Esophagus squamous epithelium (tissue), 5 donors: ENCODE results near the gene RNGTT. TPM values are rescaled to one million over a fixed set of nuclear protein-coding genes. Genes with fewer than 3 reads are reported as not detected.

Experiments
- DNase-seq: peaks from one replicate; lab custom pipeline; 2025; lab: John Stamatoyannopoulos, UW
- H3K27ac ChIP-seq, 4 donors: fragments of 200-600 bp; sonication (generic); one replicate each; pipeline ENCODE4 v1.5.1; 2016 to 2019; ENCODE audit warnings: mild to moderate bottlenecking in 1 of 4
- H3K27me3 ChIP-seq, 4 donors: fragments of 200-600 bp; sonication (generic); 1 replicate in 3 of 4; 2 replicates in 1 of 4; pipeline versions ENCODE4 v1.5.1 to v1.6.0; 2017 to 2021; ENCODE audit warnings: antibody characterized with exemption in 1 of 4
- H3K36me3 ChIP-seq, 3 donors: fragments of 200-600 bp; sonication (generic); one replicate each; pipeline ENCODE4 v1.5.1; 2016 to 2019
- H3K4me1 ChIP-seq, 3 donors: fragments of 200-600 bp; sonication (generic); one replicate each; pipeline ENCODE4 v1.5.1; 2017 to 2019
- H3K4me3 ChIP-seq, 4 donors: fragments of 200-600 bp; sonication (generic); 1 replicate in 3 of 4; 2 replicates in 1 of 4; pipeline ENCODE4 v1.5.1; 2016 to 2019; ENCODE audit warnings: mild to moderate bottlenecking in 2 of 4, moderate library complexity in 1 of 4
- H3K9me3 ChIP-seq, 3 donors: fragments of 200-600 bp; sonication (generic); one replicate each; pipeline ENCODE4 v1.5.1; 2016 to 2019
- POLR2A ChIP-seq, 4 donors: fragments of 450-650 bp; IDR thresholded peaks; one replicate each; pipeline ENCODE4 v1.6.1; 2017; ENCODE audit warnings: antibody characterized with exemption in 4 of 4, mild to moderate bottlenecking in 4 of 4, moderate library complexity in 3 of 4
- WGBS, 2 donors: methylation state at CpG; one replicate each; pipeline ENCODE4 v1.1.5; 2018; 5-methylcytosine and 5-hydroxymethylcytosine counted together
- intact Hi-C: fragments of 100-400 bp; cut with DNase I; formaldehyde crosslinking; loops from one replicate; pipeline ENCODE4 v1.15.0; 2022
- total RNA-seq, 4 donors: library from RNA; depleted of rRNA; stranded (reverse); fragments of >200 nt; gene quantifications; one replicate each; pipeline ENCODE4 v1.1.0, GENCODE V29; 2016
- TF ChIP-seq, protein P1 (sequence below), 6 experiments: fragments of 450-650 bp in 4 of 6; fragments of 200-600 bp in 2 of 6; sonication (generic) in 2 of 6; IDR thresholded peaks; one replicate each; pipeline ENCODE4 v1.5.1; 2016 to 2019; ENCODE audit warnings: antibody characterized with exemption in 6 of 6, mild to moderate bottlenecking in 4 of 6, moderate library complexity in 4 of 6
- donor health status: DM: yes; HTN: yes; CAD: no.

RNGTT gene
- total RNA-seq, 4 donors from 2014 or later: 8.3 to 22.3 (median 18.3) TPM

GRCh38 chr6:88810701-88811100, 152.7 kb downstream of the RNGTT start:
- Histone ChIP-seq H3K27me3 (no peaks in the 10 kb centered on the region), H3K4me3 (no peak overlapping the region), H3K4me1 (no peaks in the 10 kb centered on the region), H3K36me3 (peaks cover 0 to 8% (median 0%) of the 10 kb centered on the region in 3 donors), H3K9me3 (peaks cover 0 to 4% (median 0%) of the 10 kb centered on the region in 3 donors), H3K27ac (no peak overlapping the region)
- no peak for TF ChIP-seq POLR2A (IDR thresholded peaks at IDR 0.05)
- TF ChIP-seq, protein P1, sequence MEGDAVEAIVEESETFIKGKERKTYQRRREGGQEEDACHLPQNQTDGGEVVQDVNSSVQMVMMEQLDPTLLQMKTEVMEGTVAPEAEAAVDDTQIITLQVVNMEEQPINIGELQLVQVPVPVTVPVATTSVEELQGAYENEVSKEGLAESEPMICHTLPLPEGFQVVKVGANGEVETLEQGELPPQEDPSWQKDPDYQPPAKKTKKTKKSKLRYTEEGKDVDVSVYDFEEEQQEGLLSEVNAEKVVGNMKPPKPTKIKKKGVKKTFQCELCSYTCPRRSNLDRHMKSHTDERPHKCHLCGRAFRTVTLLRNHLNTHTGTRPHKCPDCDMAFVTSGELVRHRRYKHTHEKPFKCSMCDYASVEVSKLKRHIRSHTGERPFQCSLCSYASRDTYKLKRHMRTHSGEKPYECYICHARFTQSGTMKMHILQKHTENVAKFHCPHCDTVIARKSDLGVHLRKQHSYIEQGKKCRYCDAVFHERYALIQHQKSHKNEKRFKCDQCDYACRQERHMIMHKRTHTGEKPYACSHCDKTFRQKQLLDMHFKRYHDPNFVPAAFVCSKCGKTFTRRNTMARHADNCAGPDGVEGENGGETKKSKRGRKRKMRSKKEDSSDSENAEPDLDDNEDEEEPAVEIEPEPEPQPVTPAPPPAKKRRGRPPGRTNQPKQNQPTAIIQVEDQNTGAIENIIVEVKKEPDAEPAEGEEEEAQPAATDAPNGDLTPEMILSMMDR (IDR thresholded peaks at IDR 0.05): no peak
- intact Hi-C loops: no loop called here
- 53 to 68% methylated on average over 1 of the region's 1 CpG for WGBS, 2 donors
- no peak for DNase-seq

- intact Hi-C loops: no loop called here
- Histone ChIP-seq H3K27ac (no peak overlapping the region), H3K36me3 (peaks cover 0 to 8% (median 0%) of the 10 kb centered on the region in 3 donors), H3K4me1 (no peaks in the 10 kb centered on the region), H3K9me3 (peaks cover 0 to 4% (median 0%) of the 10 kb centered on the region in 3 donors), H3K4me3 (no peak overlapping the region), H3K27me3 (no peaks in the 10 kb centered on the region)
- WGBS, 2 donors: 91 to 96% methylated on average over 5 of the region's 5 CpGs
- TF ChIP-seq POLR2A (IDR thresholded peaks at IDR 0.05): no peak
- TF ChIP-seq, protein P1 (IDR thresholded peaks at IDR 0.05): no peak
- DNase-seq: no peak
These were observed 153.3 kb downstream of the RNGTT start for GRCh38 chr6:88810089-88810488.

DNA sequence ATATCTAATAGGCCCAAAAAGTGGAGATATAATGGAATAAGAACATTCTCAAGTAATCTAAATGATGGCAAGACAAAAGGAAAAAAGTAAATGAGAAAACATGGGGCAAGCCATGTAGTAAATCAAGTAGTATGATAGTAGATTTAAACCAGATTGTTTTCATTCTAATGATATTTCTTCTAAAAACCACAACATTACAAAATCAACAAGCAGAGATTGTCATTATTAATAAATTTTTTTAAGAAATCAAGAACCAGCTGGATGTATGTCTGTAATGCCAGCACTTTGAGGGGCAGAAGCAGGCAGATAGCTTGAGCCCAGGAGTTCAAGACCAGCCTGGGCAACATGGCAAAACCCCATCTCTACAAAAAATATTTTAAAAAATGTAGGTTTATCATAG, 155.0 kb downstream of the RNGTT start:
- peaks cover 0 to 4% (median 0%) of the 10 kb centered on the region in 3 donors for H3K9me3 ChIP-seq
- no peaks in the 10 kb centered on the region for H3K4me1 ChIP-seq
- H3K36me3 ChIP-seq: peaks cover 0 to 8% (median 0%) of the 10 kb centered on the region in 3 donors
- H3K27me3 ChIP-seq: no peaks in the 10 kb centered on the region
- intact Hi-C loops: no loop called here
- H3K4me3 ChIP-seq: no peak overlapping the region
- TF ChIP-seq, protein P1 (IDR thresholded peaks at IDR 0.05): no peak
- no peak for TF ChIP-seq POLR2A (IDR thresholded peaks at IDR 0.05)
- DNase-seq: no peak
- H3K27ac ChIP-seq: no peak overlapping the region

DNA sequence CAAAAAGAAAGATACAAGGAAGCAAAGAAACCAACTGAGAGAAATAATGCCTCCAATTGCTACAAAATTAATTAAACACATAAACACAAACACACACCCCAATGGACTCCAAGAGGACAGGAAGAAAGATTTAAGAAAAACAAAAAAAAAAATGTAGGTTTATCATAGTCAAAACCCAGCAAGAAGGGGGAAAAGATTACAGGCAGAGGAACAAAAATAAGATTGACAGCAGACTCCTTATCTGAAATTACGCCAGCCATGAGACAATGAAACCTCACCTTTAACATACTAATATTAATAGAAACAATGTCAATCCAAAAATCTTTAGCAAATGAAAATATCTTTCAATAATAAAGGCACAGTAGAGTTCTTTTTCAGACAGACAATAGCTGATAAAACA, 155.8 kb downstream of the RNGTT start:
- Histone ChIP-seq H3K4me1 (no peaks in the 10 kb centered on the region), H3K9me3 (peaks cover 0 to 4% (median 0%) of the 10 kb centered on the region in 3 donors), H3K4me3 (no peak overlapping the region), H3K27me3 (no peaks in the 10 kb centered on the region), H3K27ac (no peak overlapping the region), H3K36me3 (peaks cover 0 to 8% (median 0%) of the 10 kb centered on the region in 3 donors)
- 95 to 96% methylated on average over 1 of the region's 1 CpG for WGBS, 2 donors
- intact Hi-C loops: no loop called here
- DNase-seq: no peak
- no peak for TF ChIP-seq POLR2A (IDR thresholded peaks at IDR 0.05)
- TF ChIP-seq, protein P1 (IDR thresholded peaks at IDR 0.05): no peak

DNA sequence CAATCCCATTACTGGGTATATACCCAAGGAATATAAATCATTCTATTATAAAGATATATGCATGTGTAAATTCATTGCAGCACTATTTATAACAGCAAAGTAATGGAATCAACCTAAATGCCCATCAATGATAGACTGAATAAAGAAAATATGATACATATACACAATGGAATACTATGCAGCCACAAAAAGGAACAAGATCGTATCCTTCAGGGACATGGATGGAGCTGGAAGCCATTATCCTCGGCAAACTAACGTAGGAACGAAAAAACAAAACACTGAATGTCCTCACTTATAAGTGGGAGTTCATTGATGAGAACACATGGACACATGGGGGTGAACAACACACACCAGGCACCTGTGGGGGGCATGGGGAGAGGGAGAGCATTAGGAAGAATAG, 156.7 kb downstream of the RNGTT start:
- H3K4me1 ChIP-seq: no peaks in the 10 kb centered on the region
- H3K36me3 ChIP-seq: peaks cover 0 to 8% (median 0%) of the 10 kb centered on the region in 3 donors
- no peak overlapping the region for H3K27ac ChIP-seq
- 95% methylated on average over 4 of the region's 4 CpGs for WGBS, 2 donors
- H3K4me3 ChIP-seq: no peak overlapping the region
- DNase-seq: no peak
- H3K27me3 ChIP-seq: no peaks in the 10 kb centered on the region
- TF ChIP-seq, protein P1 (IDR thresholded peaks at IDR 0.05): no peak
- TF ChIP-seq POLR2A (IDR thresholded peaks at IDR 0.05): no peak
- peaks cover 0 to 4% (median 0%) of the 10 kb centered on the region in 3 donors for H3K9me3 ChIP-seq
- intact Hi-C loops: no loop called here
